Measurements from ENCODE around the gene SPINK1.
"Not testable (repeated sequence)": the region's sequence is repeated elsewhere in the genome, so short reads cannot be mapped to it uniquely, and the experiment has no call there.

Gene SPINK1

GRCh38 chr5:147805030-147805454 is 26.4 kb downstream of the SPINK1 start:
- no peak for DNase-seq (ENCODE audit: low spot score)

GRCh38 chr5:147804334-147804733 is 27.1 kb downstream of the SPINK1 start:
- peak; percentile 66 for DNase-seq (ENCODE audit: low spot score)

GRCh38 chr5:147803926-147804325 is 27.5 kb downstream of the SPINK1 start:
- no peak for DNase-seq (ENCODE audit: low spot score)

- DNase-seq (ENCODE audit: low spot score): not testable (repeated sequence)
These were observed 28.3 kb downstream of the SPINK1 start for GRCh38 chr5:147803161-147803560.

DNA sequence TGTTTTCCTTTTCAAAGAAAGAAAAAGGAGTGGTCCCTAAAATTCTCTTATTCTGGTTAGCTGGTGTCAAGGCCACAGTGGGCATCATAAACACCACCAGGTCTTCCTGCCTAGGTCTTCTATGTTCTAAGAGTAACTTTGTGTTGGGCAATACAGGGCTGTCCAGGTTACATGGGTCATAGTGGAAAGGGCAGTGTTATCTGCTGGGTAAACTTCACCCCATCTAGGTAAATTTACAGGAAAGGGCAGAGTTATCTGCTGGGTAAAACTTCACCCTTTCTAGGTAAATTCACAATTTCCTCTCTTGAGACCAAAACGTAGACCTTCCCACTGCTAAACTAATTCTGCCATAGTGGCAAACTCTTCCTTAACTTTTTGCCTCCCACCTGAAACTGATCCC is 30.0 kb downstream of the SPINK1 start:
- DNase-seq (ENCODE audit: low spot score): no peak

DNA sequence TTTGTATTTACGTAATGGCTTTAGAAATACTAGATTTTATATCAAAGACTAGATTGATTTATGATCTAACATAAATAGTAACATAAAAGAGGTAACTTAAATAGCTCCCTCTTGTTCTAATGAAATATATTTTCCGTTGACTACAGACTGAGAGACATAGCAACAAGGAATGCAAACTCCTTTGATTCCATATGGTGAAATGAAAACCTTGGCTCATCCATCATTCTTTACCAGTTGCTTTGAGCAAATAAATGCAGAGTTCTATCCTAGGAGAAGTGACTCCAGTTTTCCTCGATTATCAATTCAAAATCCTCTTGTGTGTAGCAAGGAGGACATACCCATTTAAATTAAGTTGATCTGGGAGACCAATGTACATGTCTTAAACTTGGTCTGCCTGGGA is 31.0 kb downstream of the SPINK1 start:
- DNase-seq (ENCODE audit: low spot score): no peak

- no peak for DNase-seq (ENCODE audit: low spot score)
These were observed 34.7 kb downstream of the SPINK1 start for GRCh38 chr5:147796556-147797308.

GRCh38 chr5:147791181-147791580 is 40.3 kb downstream of the SPINK1 start:
- DNase-seq (ENCODE audit: low spot score): no peak

GRCh38 chr5:147789820-147790219 is 41.7 kb downstream of the SPINK1 start:
- no peak for DNase-seq (ENCODE audit: low spot score)

- no peak for DNase-seq (ENCODE audit: low spot score)
These were observed 43.4 kb downstream of the SPINK1 start for GRCh38 chr5:147788023-147788422.

GRCh38 chr5:147786142-147786541 is 45.3 kb downstream of the SPINK1 start:
- no peak for DNase-seq (ENCODE audit: low spot score)

- no peak for DNase-seq (ENCODE audit: low spot score)
These were observed 47.1 kb downstream of the SPINK1 start for GRCh38 chr5:147784146-147784987.

DNA sequence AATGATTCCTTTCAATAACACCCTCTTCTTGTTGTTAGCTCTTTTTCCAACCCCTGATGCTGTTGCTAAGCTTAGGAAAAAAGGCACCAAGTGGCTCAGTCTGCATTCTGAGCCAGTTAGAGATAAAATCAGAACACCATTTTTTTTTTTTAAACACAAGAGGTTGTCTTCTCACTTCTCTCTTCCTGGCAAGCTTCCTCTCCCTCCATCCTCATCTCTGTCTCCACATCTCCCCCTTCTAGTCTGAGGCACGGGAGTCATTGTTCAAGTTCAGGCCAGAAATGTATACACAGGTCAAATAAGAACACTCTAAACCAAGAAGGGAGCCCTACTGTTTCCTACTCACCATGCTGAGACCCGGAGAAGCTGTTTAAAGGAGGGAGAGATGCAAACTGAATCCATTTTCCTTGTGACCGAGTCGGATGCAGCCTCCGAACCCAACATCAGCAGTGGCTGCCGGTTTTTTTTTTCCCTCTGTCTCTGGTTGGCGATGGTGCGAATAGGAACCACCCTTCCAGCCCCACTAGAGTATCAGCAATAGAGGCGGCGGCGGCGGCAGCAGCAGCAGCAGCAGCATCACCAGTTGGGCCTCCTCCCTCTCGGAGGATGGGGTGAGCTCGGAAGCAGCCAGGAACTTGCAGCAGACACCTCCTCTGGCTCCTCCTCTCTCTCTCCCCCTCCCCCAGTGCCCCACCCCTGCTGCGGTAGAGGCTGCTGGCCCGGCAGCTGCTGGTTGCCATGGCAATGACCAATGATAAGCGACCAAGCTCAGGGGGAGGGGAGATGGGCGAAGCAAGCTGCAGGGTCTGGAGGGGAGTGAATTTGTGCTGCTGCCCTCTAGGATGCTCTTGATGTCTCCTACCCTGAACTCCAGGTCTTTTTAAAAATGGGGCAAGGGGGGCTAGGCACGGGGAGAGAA is 49.1 kb downstream of the SPINK1 start, which contains the start of gene JAKMIP2:
JAKMIP2 (minus strand) TSS at position 619 of the 919 bp plus-strand sequence. CDS start 110,922 bp downstream, outside the sequence.
- DNase-seq (ENCODE audit: low spot score): peak; percentile 3

- DNase-seq (ENCODE audit: low spot score): no peak
These were observed 50.4 kb downstream of the SPINK1 start for GRCh38 chr5:147780924-147781573.

DNA sequence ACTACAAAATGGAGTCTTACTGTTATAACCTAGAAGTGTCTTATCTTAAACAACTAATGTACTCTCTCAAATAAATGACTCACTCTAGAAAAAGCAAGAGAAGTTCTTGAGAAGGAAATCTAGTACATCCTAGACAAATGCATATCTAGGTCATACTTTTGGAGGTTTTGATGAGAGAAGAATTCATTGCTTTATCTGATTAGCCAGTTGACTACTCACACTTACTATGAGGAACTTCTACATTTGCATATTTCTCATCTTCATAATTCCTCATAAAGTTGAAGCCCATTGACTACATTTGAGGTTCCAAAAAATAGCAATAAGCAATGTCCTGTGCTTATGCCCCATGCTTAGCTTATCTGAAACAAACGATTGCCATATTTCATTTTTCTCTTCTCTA is 51.8 kb downstream of the SPINK1 start:
- no peak for DNase-seq (ENCODE audit: low spot score)

GRCh38 chr5:147776989-147777388 is 54.5 kb downstream of the SPINK1 start:
- no peak for DNase-seq (ENCODE audit: low spot score)

All from kidney tubule cell (primary cell).